GM23248 (cell line): ENCODE data around the gene MFNG. TPM values are rescaled to one million over a fixed set of nuclear protein-coding genes. Genes with fewer than 3 reads are reported as not detected.

Experiments used
- DNase-seq: peaks from one replicate; pipeline ENCODE4 v3.0.0-alpha.2; 2015
- H2AFZ ChIP-seq: fragments of 200-600 bp; sonication (generic); 2 replicates; pipeline ENCODE4 v1.6.1; 2016; ENCODE audit warnings: antibody characterized with exemption
- H3F3A ChIP-seq: fragments of 200-600 bp; sonication (generic); 2 replicates; pipeline ENCODE4 v1.6.1; 2016; ENCODE audit warnings: mild to moderate bottlenecking, antibody characterized with exemption, mixed run types; ENCODE audit not compliant: insufficient read depth
- H3K27ac ChIP-seq: fragments of 200-600 bp; sonication (generic); 2 replicates; pipeline ENCODE4 v1.5.1; 2016; ENCODE audit warnings: mild to moderate bottlenecking
- H3K27me3 ChIP-seq: fragments of 200-600 bp; sonication (generic); replicated peaks from 2 replicates; pipeline ENCODE4 v1.6.1; 2016; ENCODE audit warnings: mild to moderate bottlenecking; ENCODE audit not compliant: insufficient read depth
- H3K36me3 ChIP-seq: fragments of 200-600 bp; sonication (generic); 2 replicates; pipeline ENCODE4 v1.6.1; 2016; ENCODE audit warnings: low read depth, mild to moderate bottlenecking
- H3K4me1 ChIP-seq: fragments of 200-600 bp; sonication (generic); 2 replicates; pipeline ENCODE4 v1.6.1; 2016; ENCODE audit warnings: mild to moderate bottlenecking; ENCODE audit not compliant: insufficient read depth
- H3K4me2 ChIP-seq: fragments of 200-600 bp; sonication (generic); one replicate; pipeline ENCODE4 v1.6.1; 2016; ENCODE audit warnings: mild to moderate bottlenecking; ENCODE audit not compliant: unreplicated experiment
- H3K4me3 ChIP-seq: fragments of 200-600 bp; sonication (generic); 2 replicates; pipeline ENCODE4 v1.5.1; 2016; ENCODE audit warnings: mild to moderate bottlenecking
- H3K79me2 ChIP-seq: fragments of 200-600 bp; sonication (generic); 2 replicates; pipeline ENCODE4 v1.6.1; 2016; ENCODE audit warnings: mild to moderate bottlenecking; ENCODE audit not compliant: insufficient read depth
- H3K9ac ChIP-seq: fragments of 200-600 bp; sonication (generic); 2 replicates; pipeline ENCODE4 v1.6.1; 2016; ENCODE audit warnings: mild to moderate bottlenecking
- H3K9me2 ChIP-seq: fragments of 200-600 bp; sonication (generic); 2 replicates; pipeline ENCODE4 v1.6.1; 2016; ENCODE audit warnings: mixed run types, mild to moderate bottlenecking, moderate library complexity; ENCODE audit not compliant: insufficient read depth
- H3K9me3 ChIP-seq: fragments of 200-600 bp; sonication (generic); one replicate; pipeline ENCODE4 v1.6.1; 2017; ENCODE audit warnings: low read depth
- H4K20me1 ChIP-seq: fragments of 200-600 bp; sonication (generic); 2 replicates; pipeline ENCODE4 v1.6.0; 2016; ENCODE audit not compliant: insufficient read depth
- EZH2 ChIP-seq: fragments of 200-600 bp; sonication (generic); IDR thresholded peaks from 2 replicates; pipeline ENCODE4 v1.6.1; 2018; ENCODE audit warnings: antibody characterized with exemption, mild to moderate bottlenecking; ENCODE audit not compliant: insufficient read depth, poor library complexity, severe bottlenecking
- EZH2phosphoT487 ChIP-seq: fragments of 200-600 bp; sonication (generic); IDR thresholded peaks from 2 replicates; pipeline ENCODE4 v1.6.1; 2018; ENCODE audit warnings: antibody characterized with exemption, moderate library complexity, mild to moderate bottlenecking, low read depth; ENCODE audit not compliant: insufficient read depth
- WGBS, 2 experiments: methylation state at CpG; one replicate each; pipeline ENCODE4 v1.1.6; 2015 to 2017; ENCODE audit warnings: low lambda C conversion rate in 2 of 2, low coverage in 1 of 2; ENCODE audit errors: missing lambda C conversion rate in 2 of 2; 5-methylcytosine and 5-hydroxymethylcytosine counted together
- in situ Hi-C: fragments of 300-500 bp; cut with MboI; formaldehyde crosslinking; loops from 2 replicates; pipeline ENCODE4 v1.15.0; 2020
- polyA plus RNA-seq: library from polyadenylated mRNA; unstranded; fragments of >200 nt; fragmentation: Nextera tagmentation; extraction: Ambion mirVana; gene quantifications from 2 replicates; pipeline ENCODE4 v1.2.1, GENCODE V29; 2016
- total RNA-seq: library from RNA; depleted of rRNA; stranded (reverse); fragments of >200 nt; shearing (Covaris generic); gene quantifications from 2 replicates; pipeline ENCODE4 v1.2.3, GENCODE V29; 2014

Gene MFNG
- total and polyA plus RNA-seq, 2 experiments from 2014 or later = not detected

GRCh38 chr22:37460684-37461083, 25.5 kb downstream of the MFNG start:
- Histone ChIP-seq H2AFZ (no peak overlapping the region), H4K20me1 (no peaks in the 10 kb centered on the region), H3K9ac (no peak overlapping the region), H3K4me2 (no peak overlapping the region), H3K4me1 (peaks cover 3% of the 10 kb centered on the region), H3F3A (peaks cover 9% of the 10 kb centered on the region), H3K27ac (no peak overlapping the region), H3K9me3 (no peaks in the 10 kb centered on the region), H3K27me3 (peaks cover 31% of the 10 kb centered on the region), H3K4me3 (no peak overlapping the region), H3K9me2 (no peaks in the 10 kb centered on the region), H3K36me3 (no peaks in the 10 kb centered on the region), H3K79me2 (no peaks in the 10 kb centered on the region)
- 29 to 33% methylated on average over 3 of the region's 3 CpGs for whole genome bisulfite sequencing, 2 experiments
- in situ Hi-C loops = no loop called here
- DNase-seq = no peak
- TF ChIP-seq EZH2 = no peak
- TF ChIP-seq EZH2phosphoT487 = no peak

GRCh38 chr22:37459206-37459605, 27.0 kb downstream of the MFNG start:
- Histone ChIP-seq H3K9me3 (no peaks in the 10 kb centered on the region), H3F3A (peaks cover 19% of the 10 kb centered on the region), H4K20me1 (no peaks in the 10 kb centered on the region), H3K36me3 (no peaks in the 10 kb centered on the region), H3K4me1 (peaks cover 18% of the 10 kb centered on the region), H3K4me3 (no peak overlapping the region), H3K27me3 (peaks cover 20% of the 10 kb centered on the region; the same call in 1 of the 2 replicates), H3K4me2 (no peak overlapping the region), H3K9ac (no peak overlapping the region), H3K27ac (no peak overlapping the region), H2AFZ (no peak overlapping the region), H3K79me2 (no peaks in the 10 kb centered on the region), H3K9me2 (no peaks in the 10 kb centered on the region)
- 82 to 83% methylated on average over 9 of the region's 9 CpGs for WGBS, 2 experiments
- DNase-seq = no peak
- in situ Hi-C loops = loop anchor here (10.0 kb wide), 1 partner anchor 144 kb away; no protein-coding TSS in a partner anchor
- TF ChIP-seq EZH2phosphoT487 (no peak), EZH2 (no peak)

- Histone ChIP-seq H3K4me2 (no peak overlapping the region), H3K4me3 (no peak overlapping the region), H3K27ac (no peak overlapping the region), H3K9me2 (no peaks in the 10 kb centered on the region), H3K4me1 (peaks cover 18% of the 10 kb centered on the region), H4K20me1 (no peaks in the 10 kb centered on the region), H3K9ac (no peak overlapping the region), H3K9me3 (no peaks in the 10 kb centered on the region), H3F3A (peaks cover 19% of the 10 kb centered on the region), H3K36me3 (no peaks in the 10 kb centered on the region), H3K27me3 (0 out of 2 replicates have a peak, but pooled peaks cover 15% of the 10 kb centered on the region), H3K79me2 (no peaks in the 10 kb centered on the region), H2AFZ (no peak overlapping the region)
- in situ Hi-C loops = loop anchor here (10.0 kb wide), 1 partner anchor 142 kb away; no protein-coding TSS in a partner anchor
- 25 to 31% methylated on average over 4 of the region's 4 CpGs for WGBS, 2 experiments
- TF ChIP-seq EZH2 = no peak
- TF ChIP-seq EZH2phosphoT487 = no peak
- peak; percentile 66 for DNase-seq
Observed at GRCh38 chr22:37457093-37457893, 28.9 kb downstream of the MFNG start.

- H3K36me3 ChIP-seq = no peaks in the 10 kb centered on the region
- no peak overlapping the region for H2AFZ ChIP-seq
- H3K4me3 ChIP-seq = no peak overlapping the region
- TF ChIP-seq EZH2 = no peak
- no peak for TF ChIP-seq EZH2phosphoT487
- H3K4me2 ChIP-seq = no peak overlapping the region
- in situ Hi-C loops = loop anchor here (10.0 kb wide), 1 partner anchor 142 kb away; no protein-coding TSS in a partner anchor
- no peaks in the 10 kb centered on the region for H3K9me3 ChIP-seq
- WGBS, 2 experiments = 72 to 80% methylated on average over 16 to 17 of the region's 17 CpGs
- H3K27me3 ChIP-seq = 0 out of 2 replicates have a peak, but pooled peaks cover 5% of the 10 kb centered on the region
- no peaks in the 10 kb centered on the region for H3K9me2 ChIP-seq
- no peak overlapping the region for H3K27ac ChIP-seq
- no peaks in the 10 kb centered on the region for H3K79me2 ChIP-seq
- no peak for DNase-seq
- no peak overlapping the region for H3K9ac ChIP-seq
- H3K4me1 ChIP-seq = peaks cover 18% of the 10 kb centered on the region
- H4K20me1 ChIP-seq = no peaks in the 10 kb centered on the region
- H3F3A ChIP-seq = peaks cover 19% of the 10 kb centered on the region
Observed at GRCh38 chr22:37456346-37456745, 29.8 kb downstream of the MFNG start.
